Aorta (tissue), 5 donors: ENCODE measurements around the gene RHBDL1. TPM values are rescaled to one million over a fixed set of nuclear protein-coding genes. Genes with fewer than 3 reads are reported as not detected.

ENCODE experiments used
- ATAC-seq: fragments of 200-7000 bp; cut with Tn5 transposase; one replicate; pipeline ENCODE4 v1.9.1; 2022; ENCODE audit warnings: moderate library complexity; ENCODE audit not compliant: low FRiP score
- DNase-seq, 2 donors: peaks; one replicate each; pipeline ENCODE4 v3.0.0-alpha.2; 2020
- H3K27ac ChIP-seq, 2 donors: one replicate each; pipeline ENCODE4 v1.5.1; 2013; ENCODE audit warnings: low read length in 2 of 2, mild to moderate bottlenecking in 2 of 2, moderate library complexity in 2 of 2, control low read depth in 1 of 2, inconsistent platforms in 1 of 2, low read depth in 1 of 2
- H3K27me3 ChIP-seq, 2 donors: one replicate each; pipeline ENCODE4 v1.6.1; 2013; ENCODE audit warnings: control low read depth in 1 of 2, low read length in 1 of 2, mild to moderate bottlenecking in 1 of 2, moderate library complexity in 1 of 2; ENCODE audit not compliant: insufficient read depth in 2 of 2, control insufficient read depth in 1 of 2
- H3K36me3 ChIP-seq, 2 donors: one replicate each; pipeline ENCODE4 v1.6.1; 2013; ENCODE audit warnings: control low read depth in 1 of 2, low read length in 1 of 2, mild to moderate bottlenecking in 1 of 2; ENCODE audit not compliant: insufficient read depth in 2 of 2, control insufficient read depth in 1 of 2
- H3K4me1 ChIP-seq, 2 donors: one replicate each; pipeline ENCODE4 v1.6.1; 2013; ENCODE audit warnings: low read length in 2 of 2, control low read depth in 1 of 2, mild to moderate bottlenecking in 1 of 2, moderate library complexity in 1 of 2; ENCODE audit not compliant: insufficient read depth in 2 of 2, control insufficient read depth in 1 of 2
- H3K4me3 ChIP-seq, 2 donors: one replicate each; pipeline ENCODE4 v1.5.1; 2013; ENCODE audit warnings: low read length in 2 of 2, control low read depth in 1 of 2, mild to moderate bottlenecking in 1 of 2
- H3K9me3 ChIP-seq: one replicate; pipeline ENCODE4 v1.6.1; 2013; ENCODE audit warnings: mild to moderate bottlenecking, low read length; ENCODE audit not compliant: control insufficient read depth
- WGBS, 2 donors: extraction: QIAGEN DNeasy Blood & Tissue Kit; methylation state at CpG; one replicate each; pipeline ENCODE4 v1.1.7; 2013; 5-methylcytosine and 5-hydroxymethylcytosine counted together
- intact Hi-C, 2 donors: fragments of 100-400 bp; cut with DNase I; formaldehyde crosslinking; loops; one replicate each; pipeline versions ENCODE4 v1.14.2 to v1.15.0; 2022
- polyA plus RNA-seq, 2 donors: library from polyadenylated mRNA; stranded (reverse); fragments of 200-250 nt; gene quantifications; one replicate each; pipeline ENCODE4 v1.2.3, GENCODE V29; 2013
- total RNA-seq, 2 donors: library from RNA; stranded (reverse); fragmentation: NEBNext Ultra II Directional; extraction: Animal tissue kit (Norgen Biotek cat#: 25700); gene quantifications; one replicate each; pipeline ENCODE4 v1.2.1, GENCODE V29; 2021
- donor health status: healthy with polysubstance abuse.
- donor health status: Bipolar disorder and iron deficiency.
- donor health status: DM: no; HTN: no; CAD: no.
- donor health status: DM: no; HTN: no; CAD: no.
- donor health status: DM: yes; HTN: yes; CAD: no.

The RHBDL1 gene
- total and polyA plus RNA-seq, 4 donors: 0.88 to 1.5 (median 1.3) TPM; not detected in 1

GRCh38 chr16:721765-722540, 46.5 kb downstream of the RHBDL1 start:
- Histone ChIP-seq H3K4me1 (no peaks in the 10 kb centered on the region), H3K4me3 (no peak overlapping the region), H3K36me3 (no peaks in the 10 kb centered on the region), H3K27me3 (no peaks in the 10 kb centered on the region), H3K27ac (no peak overlapping the region), H3K9me3 (no peaks in the 10 kb centered on the region)
- no peak for DNase-seq
- no peak for ATAC-seq
- intact Hi-C loops: loop anchor here in 1 of 2 donors (2.0 kb wide), 1 partner anchor 19 kb away; the partner anchor contains the start of gene CIAO3
- 88 to 89% methylated on average over 50 to 51 of the region's 51 CpGs for WGBS, 2 donors

GRCh38 chr16:722835-723633, 47.6 kb downstream of the RHBDL1 start:
- no peak for DNase-seq
- Histone ChIP-seq H3K27me3 (no peaks in the 10 kb centered on the region), H3K4me1 (no peaks in the 10 kb centered on the region), H3K9me3 (no peaks in the 10 kb centered on the region), H3K4me3 (no peak overlapping the region), H3K27ac (no peak overlapping the region), H3K36me3 (no peaks in the 10 kb centered on the region)
- WGBS, 2 donors: 91 to 92% methylated on average over 23 to 24 of the region's 24 CpGs
- intact Hi-C loops: no loop called here
- ATAC-seq: no peak

GRCh38 chr16:723695-724094, 48.2 kb downstream of the RHBDL1 start:
- Histone ChIP-seq H3K4me1 (no peaks in the 10 kb centered on the region), H3K9me3 (no peaks in the 10 kb centered on the region), H3K27ac (no peak overlapping the region), H3K36me3 (no peaks in the 10 kb centered on the region), H3K27me3 (no peaks in the 10 kb centered on the region), H3K4me3 (no peak overlapping the region)
- ATAC-seq: no peak
- 87 to 90% methylated on average over 9 of the region's 9 CpGs for WGBS, 2 donors
- intact Hi-C loops: no loop called here
- no peak for DNase-seq

GRCh38 chr16:724188-725040, 48.9 kb downstream of the RHBDL1 start:
- ATAC-seq: no peak
- no peak overlapping the region for H3K4me3 ChIP-seq
- intact Hi-C loops: no loop called here
- no peak overlapping the region for H3K27ac ChIP-seq
- no peaks in the 10 kb centered on the region for H3K27me3 ChIP-seq
- no peaks in the 10 kb centered on the region for H3K9me3 ChIP-seq
- H3K36me3 ChIP-seq: no peaks in the 10 kb centered on the region
- H3K4me1 ChIP-seq: no peaks in the 10 kb centered on the region
- WGBS, 2 donors: 74% methylated on average over 29 of the region's 29 CpGs
- no peak for DNase-seq

GRCh38 chr16:725041-725376, 49.5 kb downstream of the RHBDL1 start:
- ATAC-seq: no peak
- H3K36me3 ChIP-seq: no peaks in the 10 kb centered on the region
- H3K27me3 ChIP-seq: no peaks in the 10 kb centered on the region
- 82 to 85% methylated on average over 7 of the region's 7 CpGs for WGBS, 2 donors
- intact Hi-C loops: no loop called here
- no peak for DNase-seq
- H3K4me1 ChIP-seq: no peaks in the 10 kb centered on the region
- no peak overlapping the region for H3K4me3 ChIP-seq
- no peaks in the 10 kb centered on the region for H3K9me3 ChIP-seq
- H3K27ac ChIP-seq: no peak overlapping the region

- Histone ChIP-seq H3K4me3 (no peak overlapping the region), H3K27me3 (no peaks in the 10 kb centered on the region), H3K27ac (no peak overlapping the region), H3K9me3 (no peaks in the 10 kb centered on the region), H3K4me1 (no peaks in the 10 kb centered on the region), H3K36me3 (no peaks in the 10 kb centered on the region)
- no peak for DNase-seq
- 73 to 74% methylated on average over 23 of the region's 23 CpGs for WGBS, 2 donors
- intact Hi-C loops: no loop called here
- no peak for ATAC-seq
Observed at GRCh38 chr16:725463-726187, 50.2 kb downstream of the RHBDL1 start.

GRCh38 chr16:726188-726437, 50.6 kb downstream of the RHBDL1 start:
- Histone ChIP-seq H3K27ac (no peak overlapping the region), H3K36me3 (no peaks in the 10 kb centered on the region), H3K9me3 (no peaks in the 10 kb centered on the region), H3K4me1 (no peaks in the 10 kb centered on the region), H3K27me3 (no peaks in the 10 kb centered on the region), H3K4me3 (no peak overlapping the region)
- WGBS, 2 donors: 8 to 9% methylated on average over 9 of the region's 9 CpGs
- DNase-seq: no peak
- intact Hi-C loops: no loop called here
- no peak for ATAC-seq

- no peaks in the 10 kb centered on the region for H3K4me1 ChIP-seq
- no peaks in the 10 kb centered on the region for H3K36me3 ChIP-seq
- 1 to 2% methylated on average over 58 to 88 of the region's 88 CpGs for WGBS, 2 donors
- no peak within 1 kb of the TSS for H3K27ac ChIP-seq
- DNase-seq: peak; percentile 68 to 87
- H3K9me3 ChIP-seq: no peaks in the 10 kb centered on the region
- H3K4me3 ChIP-seq: no peak within 1 kb of the TSS
- no peak for ATAC-seq
- intact Hi-C loops: no loop called here
- H3K27me3 ChIP-seq: no peaks in the 10 kb centered on the region
Observed at GRCh38 chr16:726438-727290, 51.2 kb downstream of the RHBDL1 start, which contains the start of the genes CCDC78 and HAGHL. CCDC78 (minus strand) TSS chr16:726443; CDS start chr16:726367, 76 bp downstream. HAGHL (plus strand) TSS chr16:727106; CDS start chr16:727510, 404 bp downstream.
